Measurements from ENCODE around the gene CCT7.

Gene CCT7

GRCh38 chr2:73225513-73226360 lies 8.4 kb upstream of the CCT7 start:
- in situ Hi-C loops (cut with HindIII; ENCODE audit: low sequenced_read_pairs), result no loop called here

- in situ Hi-C loops (cut with HindIII; ENCODE audit: low sequenced_read_pairs), result no loop called here
Observed at GRCh38 chr2:73227086-73227485, 7.0 kb upstream of the CCT7 start.

DNA sequence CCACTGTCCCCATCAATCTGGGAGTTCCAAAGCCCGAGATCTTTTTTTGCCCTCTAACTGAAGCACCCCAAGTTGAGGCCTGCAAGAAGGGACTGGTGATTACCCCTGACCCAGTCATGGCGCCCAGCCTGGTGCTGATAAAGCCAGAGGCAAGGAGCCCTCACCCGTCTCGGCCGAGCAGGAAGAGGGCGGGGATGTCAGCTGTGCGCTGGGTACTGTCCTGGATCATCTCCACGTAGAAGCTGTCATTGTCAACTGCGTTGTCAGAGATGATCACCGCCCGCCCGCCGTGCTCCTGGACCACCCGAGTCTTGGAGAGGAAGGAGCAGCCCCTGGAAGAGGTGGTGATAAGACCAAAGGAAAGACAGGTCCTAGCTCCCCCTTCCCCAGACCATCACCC lies 5.5 kb upstream of the CCT7 start:
- in situ Hi-C loops (cut with HindIII; ENCODE audit: low sequenced_read_pairs), result no loop called here

GRCh38 chr2:73232403-73233153 lies 1.5 kb upstream of the CCT7 start:
- in situ Hi-C loops (cut with HindIII; ENCODE audit: low sequenced_read_pairs), result no loop called here

DNA sequence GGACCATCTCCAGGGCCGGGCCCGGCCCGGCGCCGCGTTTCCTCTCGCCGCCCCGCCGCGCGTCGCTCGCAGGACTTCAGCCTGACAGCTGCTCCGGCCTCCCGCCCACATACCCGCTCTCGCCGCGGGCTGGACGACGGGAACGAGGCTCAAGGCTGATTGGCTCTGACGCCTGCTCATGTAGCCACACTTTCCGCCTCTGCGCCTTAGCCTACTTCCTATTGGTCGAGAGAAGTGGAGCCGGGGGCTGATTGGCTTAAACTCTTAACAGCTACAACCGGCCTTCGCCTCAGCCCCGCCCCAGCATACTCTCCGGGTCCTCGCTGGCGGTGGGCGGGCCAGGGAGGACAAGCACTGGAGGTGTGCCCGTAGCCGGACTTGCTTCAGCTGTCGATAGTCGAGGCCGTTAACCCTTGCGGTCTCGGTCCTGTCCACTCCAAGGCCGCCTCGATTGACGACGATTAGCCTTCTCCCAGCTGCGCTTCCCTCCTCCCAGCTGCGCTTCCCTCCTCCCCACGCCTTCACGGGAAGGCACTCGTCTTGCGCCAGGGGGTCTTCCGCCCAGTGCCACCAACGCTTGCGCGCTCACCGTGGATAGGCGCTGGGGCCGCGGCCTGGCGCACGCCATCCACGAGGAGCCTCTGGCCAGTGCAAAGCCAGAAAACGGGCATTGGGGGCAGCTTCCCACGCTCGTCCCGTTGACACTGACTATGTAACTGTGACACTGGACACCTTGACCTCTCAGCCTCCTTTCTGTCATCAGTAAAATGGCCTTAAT lies 765 bp upstream of the CCT7 start, which contains the start of gene PRADC1:
Gene PRADC1, minus strand, starts transcription at position 86 of the 778 bp plus-strand sequence. Its CDS starts 79 bp downstream, at position 7.
- in situ Hi-C loops (cut with HindIII; ENCODE audit: low sequenced_read_pairs), result no loop called here

GRCh38 chr2:73235315-73236028 lies 1.4 kb downstream of the CCT7 start:
- in situ Hi-C loops (cut with HindIII; ENCODE audit: low sequenced_read_pairs), result loop anchor here (5.0 kb wide), 1 partner anchor 57 kb away; the partner anchor contains the start of gene EGR4

- in situ Hi-C loops (cut with HindIII; ENCODE audit: low sequenced_read_pairs), result loop anchor here (5.0 kb wide), 1 partner anchor 55 kb away; the partner anchor contains the start of gene EGR4
Observed at GRCh38 chr2:73237168-73237567, 3.1 kb downstream of the CCT7 start.

DNA sequence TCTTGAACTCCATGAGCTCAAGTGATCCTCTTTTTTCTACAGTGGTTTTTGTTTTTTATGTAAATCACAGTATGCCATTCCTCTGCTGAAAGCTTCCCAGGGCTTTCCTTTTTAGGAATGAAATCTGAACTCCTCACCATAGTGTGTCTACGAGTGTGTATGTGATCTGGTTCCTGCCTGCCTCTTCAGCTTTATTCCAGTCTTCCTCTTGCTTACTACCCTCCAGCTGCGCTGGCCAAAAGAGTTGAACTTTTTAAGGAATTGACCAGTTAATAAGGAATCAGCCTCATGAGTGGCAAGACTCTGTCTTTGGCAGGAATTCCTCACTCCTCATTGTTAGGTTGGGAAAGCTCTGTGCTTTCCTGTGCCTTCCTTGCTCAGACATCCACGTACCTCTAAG lies 4.0 kb downstream of the CCT7 start:
- in situ Hi-C loops (cut with HindIII; ENCODE audit: low sequenced_read_pairs), result loop anchor here (5.0 kb wide), 1 partner anchor 54 kb away; the partner anchor contains the start of gene EGR4

- in situ Hi-C loops (cut with HindIII; ENCODE audit: low sequenced_read_pairs), result loop anchor here (5.0 kb wide), 1 partner anchor 53 kb away; the partner anchor contains the start of gene EGR4
Observed at GRCh38 chr2:73238976-73239375, 4.9 kb downstream of the CCT7 start.

GRCh38 chr2:73239776-73240175 lies 5.7 kb downstream of the CCT7 start:
- in situ Hi-C loops (cut with HindIII; ENCODE audit: low sequenced_read_pairs), result loop anchor here (5.0 kb wide), 1 partner anchor 53 kb away; the partner anchor contains the start of gene EGR4

DNA sequence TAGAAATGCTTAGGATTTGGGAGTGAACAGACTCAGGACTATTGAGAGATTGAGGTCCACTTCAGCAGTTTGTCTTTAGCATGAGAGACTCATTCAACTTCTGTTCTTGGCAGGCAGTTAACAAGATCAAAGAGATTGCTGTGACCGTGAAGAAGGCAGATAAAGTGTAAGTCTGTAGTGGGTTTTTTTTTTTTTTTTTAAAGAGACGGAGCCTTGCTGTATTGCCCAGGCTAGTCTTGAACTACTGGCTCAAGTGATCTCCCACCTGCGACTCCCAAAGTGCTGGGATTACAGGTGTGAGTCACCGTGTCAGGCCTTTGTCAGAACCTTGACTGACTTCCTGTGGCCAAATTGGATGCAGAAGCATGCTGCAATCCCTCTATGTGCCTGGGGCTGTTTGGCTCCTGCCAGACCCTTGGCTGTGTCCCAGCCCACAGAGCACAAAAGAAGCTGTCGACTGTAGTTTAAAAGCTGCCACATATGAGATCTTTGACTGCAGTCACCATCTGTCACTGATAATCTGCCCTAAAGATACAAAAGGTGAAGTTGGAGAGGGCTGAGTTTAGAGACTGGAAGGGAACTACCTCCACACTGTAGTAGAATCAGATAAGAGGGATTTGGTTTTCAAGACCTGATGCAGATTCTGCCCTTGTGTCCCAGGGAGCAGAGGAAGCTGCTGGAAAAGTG lies 9.9 kb downstream of the CCT7 start:
- in situ Hi-C loops (cut with HindIII; ENCODE audit: low sequenced_read_pairs), result no loop called here

GRCh38 chr2:73244580-73244979 lies 10.5 kb downstream of the CCT7 start:
- in situ Hi-C loops (cut with HindIII; ENCODE audit: low sequenced_read_pairs), result no loop called here

GRCh38 chr2:73246850-73247249 lies 12.7 kb downstream of the CCT7 start:
- in situ Hi-C loops (cut with HindIII; ENCODE audit: low sequenced_read_pairs), result no loop called here

DNA sequence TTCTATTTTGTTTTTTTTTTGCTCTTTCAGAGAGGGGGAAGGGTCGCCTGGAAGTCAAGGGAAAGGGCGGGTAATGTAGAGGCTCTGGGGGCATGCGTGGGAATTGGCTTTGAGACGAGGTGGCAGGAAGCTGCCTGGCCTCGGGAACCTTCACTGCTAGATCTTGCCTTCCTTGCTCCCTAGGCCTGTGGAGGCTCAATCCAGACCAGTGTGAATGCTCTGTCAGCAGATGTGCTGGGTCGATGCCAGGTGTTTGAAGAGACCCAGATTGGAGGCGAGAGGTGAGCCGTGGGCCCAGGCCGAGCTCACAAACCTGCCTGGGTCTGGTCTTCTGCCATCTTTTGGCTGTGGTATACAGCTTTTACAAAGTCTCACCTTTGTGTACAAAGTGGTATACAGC lies 15.5 kb downstream of the CCT7 start:
- in situ Hi-C loops (cut with HindIII; ENCODE audit: low sequenced_read_pairs), result no loop called here

DNA sequence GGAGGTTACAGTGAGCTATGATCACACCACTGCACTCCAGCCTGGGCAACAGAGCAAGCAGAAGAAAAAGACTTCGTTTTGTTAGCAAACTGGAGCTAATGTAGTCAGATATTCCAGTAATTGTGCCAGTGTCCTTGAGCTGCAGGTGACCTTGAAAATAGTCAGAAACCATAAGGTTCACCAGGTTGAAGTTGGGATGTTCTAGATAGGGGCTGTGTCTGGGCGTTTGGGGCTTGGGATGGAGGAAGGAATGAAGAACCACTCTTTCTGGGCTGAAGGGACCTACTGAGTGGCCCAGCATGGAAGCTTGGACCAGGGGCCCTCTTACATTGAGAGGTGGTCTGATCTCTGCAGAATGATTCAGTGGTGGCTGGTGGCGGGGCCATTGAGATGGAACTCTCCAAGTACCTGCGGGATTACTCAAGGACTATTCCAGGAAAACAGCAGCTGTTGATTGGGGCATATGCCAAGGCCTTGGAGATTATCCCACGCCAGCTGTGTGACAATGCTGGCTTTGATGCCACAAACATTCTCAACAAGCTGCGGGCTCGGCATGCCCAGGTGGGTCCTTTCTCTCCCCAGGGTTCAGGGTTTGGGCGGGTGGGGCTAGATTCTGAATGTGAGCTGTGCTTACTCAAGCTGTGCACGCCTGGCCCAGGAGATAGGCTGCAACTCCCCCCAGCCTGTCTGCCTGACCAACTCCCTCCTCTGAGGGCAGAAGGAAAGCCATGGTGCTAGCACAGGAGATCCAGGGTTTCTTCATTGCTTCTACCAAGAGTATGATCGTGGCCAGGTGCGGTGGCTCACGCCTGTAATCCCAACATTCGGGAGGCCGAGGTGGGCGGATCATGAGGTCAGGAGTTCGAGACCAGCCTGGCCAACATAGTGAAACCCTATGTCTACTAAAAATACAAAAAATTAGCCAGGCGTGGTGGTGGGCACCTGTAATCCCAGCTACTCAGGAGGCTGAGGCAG lies 17.1 kb downstream of the CCT7 start:
- in situ Hi-C loops (cut with HindIII; ENCODE audit: low sequenced_read_pairs), result no loop called here

DNA sequence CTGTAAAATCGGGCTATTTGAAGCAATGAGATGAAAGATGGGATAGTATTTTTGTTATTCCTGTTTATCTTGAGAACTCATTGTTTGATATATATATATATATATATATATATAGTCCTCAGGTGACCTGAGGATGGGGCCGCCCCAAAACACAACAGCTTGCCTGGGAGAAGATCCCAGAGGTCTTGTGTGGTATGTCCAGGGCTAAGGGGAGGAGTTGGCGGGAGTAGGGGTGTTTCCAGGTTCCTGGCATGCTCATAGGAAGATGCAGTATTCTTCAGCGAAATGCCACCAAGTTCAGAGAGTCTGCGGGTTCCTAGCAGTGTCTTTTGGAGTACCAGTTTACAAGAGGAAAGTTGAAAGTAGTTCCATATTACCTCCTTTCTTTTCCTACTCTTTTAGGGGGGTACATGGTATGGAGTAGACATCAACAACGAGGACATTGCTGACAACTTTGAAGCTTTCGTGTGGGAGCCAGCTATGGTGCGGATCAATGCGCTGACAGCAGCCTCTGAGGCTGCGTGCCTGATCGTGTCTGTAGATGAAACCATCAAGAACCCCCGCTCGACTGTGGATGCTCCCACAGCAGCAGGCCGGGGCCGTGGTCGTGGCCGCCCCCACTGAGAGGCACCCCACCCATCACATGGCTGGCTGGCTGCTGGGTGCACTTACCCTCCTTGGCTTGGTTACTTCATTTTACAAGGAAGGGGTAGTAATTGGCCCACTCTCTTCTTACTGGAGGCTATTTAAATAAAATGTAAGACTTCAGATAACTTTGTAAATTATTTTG lies 18.3 kb downstream of the CCT7 start:
- in situ Hi-C loops (cut with HindIII; ENCODE audit: low sequenced_read_pairs), result no loop called here

GRCh38 chr2:73253400-73253799 lies 19.3 kb downstream of the CCT7 start:
- in situ Hi-C loops (cut with HindIII; ENCODE audit: low sequenced_read_pairs), result no loop called here

DNA sequence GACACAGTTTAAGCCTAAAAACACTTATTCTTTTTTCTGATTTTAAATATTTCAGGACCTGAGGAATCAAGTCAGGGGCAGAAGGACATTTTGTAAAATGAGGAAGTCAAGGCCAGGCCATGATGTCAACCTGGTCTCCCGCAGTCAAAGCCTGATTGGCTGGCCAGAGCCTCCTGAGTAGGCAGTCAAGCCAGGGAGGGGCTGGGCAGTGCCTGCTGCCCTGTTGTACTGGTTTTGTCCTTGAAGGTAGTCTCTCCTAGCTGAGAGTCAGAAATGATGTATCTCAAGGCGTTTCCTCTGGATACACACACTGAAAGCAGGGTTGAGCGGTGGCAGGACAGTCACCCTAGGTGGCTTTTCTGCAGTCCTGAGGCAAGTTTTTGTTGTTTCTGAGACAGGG lies 19.8 kb downstream of the CCT7 start:
- in situ Hi-C loops (cut with HindIII; ENCODE audit: low sequenced_read_pairs), result no loop called here

Measured in DLD1 (cell line).